ENCODE data around the gene ANKS1B.

ANKS1B gene

DNA sequence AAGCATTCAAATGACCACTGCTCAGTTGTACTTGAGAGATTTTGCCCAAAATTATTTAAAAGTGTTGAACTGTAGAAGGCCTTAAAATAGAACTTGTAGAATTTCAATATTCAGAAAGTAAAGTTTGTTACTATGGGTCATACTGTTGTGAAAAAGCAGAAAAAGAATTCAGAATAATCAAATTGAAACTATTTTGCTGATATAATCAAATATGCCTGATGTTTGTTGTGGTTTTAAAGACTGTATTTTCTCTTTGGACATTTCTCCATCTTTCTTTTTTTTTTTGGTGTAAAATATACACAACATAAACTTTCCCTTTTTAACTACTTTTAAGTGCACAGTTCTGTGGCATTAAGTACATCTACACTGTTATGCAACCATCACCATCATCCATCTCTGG, 964.9 kb downstream of the ANKS1B start:
- H2AFZ ChIP-seq (ENCODE audit: low read depth, low read length), result no peak overlapping the region

GRCh38 chr12:99017971-99018370, 966.8 kb downstream of the ANKS1B start:
- Histone ChIP-seq H3K36me3 (ENCODE audit: insufficient read depth, low read length) (no peaks in the 10 kb centered on the region), H3K9me3 (ENCODE audit: low read length) (peaks cover 6% of the 10 kb centered on the region), H2AFZ (ENCODE audit: low read depth, low read length) (no peak overlapping the region), H3K4me3 (ENCODE audit: low read length) (no peak overlapping the region), H3K4me1 (ENCODE audit: insufficient read depth, low read length) (no peaks in the 10 kb centered on the region), H3K27me3 (ENCODE audit: insufficient read depth, low read length) (no peaks in the 10 kb centered on the region)

More for the DNA sequence above, 964.9 kb downstream of the ANKS1B start:
- Histone ChIP-seq H3K27me3 (ENCODE audit: insufficient read depth, low read length) (no peaks in the 10 kb centered on the region), H3K4me1 (ENCODE audit: insufficient read depth, low read length) (no peaks in the 10 kb centered on the region), H3K4me3 (ENCODE audit: low read length) (no peak overlapping the region), H3K36me3 (ENCODE audit: insufficient read depth, low read length) (no peaks in the 10 kb centered on the region), H3K9me3 (ENCODE audit: low read length) (peaks cover 6% of the 10 kb centered on the region)

GRCh38 chr12:99009654-99010296, 975.0 kb downstream of the ANKS1B start:
- H2AFZ ChIP-seq (ENCODE audit: low read depth, low read length), result no peak overlapping the region
- H3K36me3 ChIP-seq (ENCODE audit: insufficient read depth, low read length), result no peaks in the 10 kb centered on the region
- H3K9me3 ChIP-seq (ENCODE audit: low read length), result no peaks in the 10 kb centered on the region
- peaks cover 14% of the 10 kb centered on the region for H3K4me1 ChIP-seq (ENCODE audit: insufficient read depth, low read length)
- H3K4me3 ChIP-seq (ENCODE audit: low read length), result no peak overlapping the region
- H3K27me3 ChIP-seq (ENCODE audit: insufficient read depth, low read length), result no peaks in the 10 kb centered on the region

- H3K9me3 ChIP-seq (ENCODE audit: low read length), result no peaks in the 10 kb centered on the region
- H3K27me3 ChIP-seq (ENCODE audit: insufficient read depth, low read length), result no peaks in the 10 kb centered on the region
- no peak overlapping the region for H3K4me3 ChIP-seq (ENCODE audit: low read length)
- H2AFZ ChIP-seq (ENCODE audit: low read depth, low read length), result no peak overlapping the region
- H3K36me3 ChIP-seq (ENCODE audit: insufficient read depth, low read length), result no peaks in the 10 kb centered on the region
- peaks cover 14% of the 10 kb centered on the region for H3K4me1 ChIP-seq (ENCODE audit: insufficient read depth, low read length)
These were observed 979.1 kb downstream of the ANKS1B start for GRCh38 chr12:99005601-99006000.

- no peak overlapping the region for H2AFZ ChIP-seq (ENCODE audit: low read depth, low read length)
- peaks cover 14% of the 10 kb centered on the region for H3K4me1 ChIP-seq (ENCODE audit: insufficient read depth, low read length)
- H3K36me3 ChIP-seq (ENCODE audit: insufficient read depth, low read length), result no peaks in the 10 kb centered on the region
- no peaks in the 10 kb centered on the region for H3K9me3 ChIP-seq (ENCODE audit: low read length)
- no peaks in the 10 kb centered on the region for H3K27me3 ChIP-seq (ENCODE audit: insufficient read depth, low read length)
- H3K4me3 ChIP-seq (ENCODE audit: low read length), result no peak overlapping the region
These were observed 979.8 kb downstream of the ANKS1B start for GRCh38 chr12:99004799-99005466.

- H3K4me3 ChIP-seq (ENCODE audit: low read length), result no peak overlapping the region
- H3K4me1 ChIP-seq (ENCODE audit: insufficient read depth, low read length), result peaks cover 12% of the 10 kb centered on the region
- H3K27me3 ChIP-seq (ENCODE audit: insufficient read depth, low read length), result no peaks in the 10 kb centered on the region
- H3K9me3 ChIP-seq (ENCODE audit: low read length), result no peaks in the 10 kb centered on the region
- H2AFZ ChIP-seq (ENCODE audit: low read depth, low read length), result no peak overlapping the region
- H3K36me3 ChIP-seq (ENCODE audit: insufficient read depth, low read length), result no peaks in the 10 kb centered on the region
These were observed 982.0 kb downstream of the ANKS1B start for GRCh38 chr12:99002731-99003130.

GRCh38 chr12:99002156-99002555, 982.6 kb downstream of the ANKS1B start:
- H2AFZ ChIP-seq (ENCODE audit: low read depth, low read length), result no peak overlapping the region

GRCh38 chr12:98999559-98999958, 985.2 kb downstream of the ANKS1B start:
- peaks cover 5% of the 10 kb centered on the region for H3K4me1 ChIP-seq (ENCODE audit: insufficient read depth, low read length)
- no peak overlapping the region for H3K4me3 ChIP-seq (ENCODE audit: low read length)
- no peak overlapping the region for H2AFZ ChIP-seq (ENCODE audit: low read depth, low read length)
- H3K27me3 ChIP-seq (ENCODE audit: insufficient read depth, low read length), result no peaks in the 10 kb centered on the region
- H3K36me3 ChIP-seq (ENCODE audit: insufficient read depth, low read length), result no peaks in the 10 kb centered on the region
- no peaks in the 10 kb centered on the region for H3K9me3 ChIP-seq (ENCODE audit: low read length)

More at GRCh38 chr12:99002156-99002555, 982.6 kb downstream of the ANKS1B start:
- H3K9me3 ChIP-seq (ENCODE audit: low read length), result no peaks in the 10 kb centered on the region
- H3K4me3 ChIP-seq (ENCODE audit: low read length), result no peak overlapping the region
- no peaks in the 10 kb centered on the region for H3K36me3 ChIP-seq (ENCODE audit: insufficient read depth, low read length)
- no peaks in the 10 kb centered on the region for H3K27me3 ChIP-seq (ENCODE audit: insufficient read depth, low read length)
- H3K4me1 ChIP-seq (ENCODE audit: insufficient read depth, low read length), result peaks cover 12% of the 10 kb centered on the region

DNA sequence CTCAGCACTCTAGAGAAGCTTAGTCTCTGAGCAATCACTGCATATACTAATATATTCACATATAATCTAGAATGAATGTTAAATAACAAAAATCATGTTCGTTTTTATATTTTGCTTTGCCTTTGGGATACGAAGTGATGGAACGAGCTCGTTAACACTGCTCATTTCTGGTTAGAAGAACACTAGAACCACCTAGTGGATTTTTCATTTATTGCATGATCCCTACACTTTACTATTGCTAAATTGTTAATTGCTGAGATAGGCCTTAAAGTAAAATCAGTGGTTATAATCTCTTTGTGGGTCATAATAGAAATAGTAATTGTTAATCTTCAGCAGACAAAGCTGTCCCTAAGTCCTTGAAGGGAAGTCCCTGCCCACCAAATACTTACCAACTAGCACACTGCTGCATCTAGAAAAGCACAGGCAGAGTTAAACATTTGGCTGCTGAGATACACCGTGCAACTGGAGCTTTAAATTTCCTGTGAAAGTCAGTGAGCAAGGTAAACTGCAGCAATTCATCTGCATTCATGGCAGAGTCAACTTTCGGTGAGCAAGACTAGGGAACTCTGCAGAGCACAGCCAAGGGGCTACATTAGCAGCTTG, 985.9 kb downstream of the ANKS1B start:
- H3K27me3 ChIP-seq (ENCODE audit: insufficient read depth, low read length), result no peaks in the 10 kb centered on the region
- H3K36me3 ChIP-seq (ENCODE audit: insufficient read depth, low read length), result no peaks in the 10 kb centered on the region
- H3K9me3 ChIP-seq (ENCODE audit: low read length), result no peaks in the 10 kb centered on the region
- no peak overlapping the region for H2AFZ ChIP-seq (ENCODE audit: low read depth, low read length)
- H3K4me3 ChIP-seq (ENCODE audit: low read length), result no peak overlapping the region
- H3K4me1 ChIP-seq (ENCODE audit: insufficient read depth, low read length), result peaks cover 5% of the 10 kb centered on the region

DNA sequence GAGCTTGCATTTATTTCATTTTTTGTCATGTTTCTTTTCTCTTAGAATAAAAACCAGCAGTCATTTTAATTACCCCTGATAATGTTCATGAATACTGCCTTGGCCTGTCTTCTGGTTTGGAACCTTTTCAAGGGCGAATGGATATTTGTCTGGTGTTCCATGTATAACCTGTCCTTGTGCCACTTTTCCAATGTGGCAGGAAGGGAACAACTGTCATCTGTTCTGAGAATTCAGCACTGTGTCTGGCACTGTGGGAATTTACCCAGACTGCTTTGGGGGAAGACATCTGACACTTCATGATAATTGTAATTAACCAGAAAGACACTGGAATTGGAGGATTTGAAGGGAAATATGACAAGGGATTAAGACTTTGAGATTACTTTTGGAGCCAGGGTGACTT, 986.8 kb downstream of the ANKS1B start:
- no peak overlapping the region for H3K4me3 ChIP-seq (ENCODE audit: low read length)
- no peak overlapping the region for H2AFZ ChIP-seq (ENCODE audit: low read depth, low read length)
- no peaks in the 10 kb centered on the region for H3K9me3 ChIP-seq (ENCODE audit: low read length)
- H3K4me1 ChIP-seq (ENCODE audit: insufficient read depth, low read length), result peaks cover 5% of the 10 kb centered on the region
- no peaks in the 10 kb centered on the region for H3K27me3 ChIP-seq (ENCODE audit: insufficient read depth, low read length)
- H3K36me3 ChIP-seq (ENCODE audit: insufficient read depth, low read length), result no peaks in the 10 kb centered on the region

DNA sequence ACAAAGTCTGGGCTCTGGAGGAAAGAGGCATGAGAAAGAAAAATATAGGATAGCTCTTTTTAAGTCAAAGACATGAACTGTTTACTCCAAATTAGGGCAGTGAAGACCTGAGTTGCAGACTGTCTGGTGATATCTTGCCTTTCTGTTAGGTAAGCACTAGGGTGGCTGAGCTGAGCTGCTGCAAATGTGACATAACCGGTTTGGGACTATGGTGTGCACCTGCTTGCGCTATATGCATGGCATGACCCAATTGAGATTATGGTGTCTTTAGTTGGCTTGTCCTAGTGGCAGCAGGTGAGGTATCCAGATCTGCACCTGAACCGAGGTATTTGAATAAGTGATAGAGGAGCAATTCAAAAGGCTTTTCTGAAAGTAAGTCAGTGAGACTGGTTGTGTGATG, 994.1 kb downstream of the ANKS1B start:
- no peaks in the 10 kb centered on the region for H3K27me3 ChIP-seq (ENCODE audit: insufficient read depth, low read length)
- no peaks in the 10 kb centered on the region for H3K4me1 ChIP-seq (ENCODE audit: insufficient read depth, low read length)
- no peaks in the 10 kb centered on the region for H3K9me3 ChIP-seq (ENCODE audit: low read length)
- H2AFZ ChIP-seq (ENCODE audit: low read depth, low read length), result no peak overlapping the region
- no peaks in the 10 kb centered on the region for H3K36me3 ChIP-seq (ENCODE audit: insufficient read depth, low read length)
- H3K4me3 ChIP-seq (ENCODE audit: low read length), result no peak overlapping the region

DNA sequence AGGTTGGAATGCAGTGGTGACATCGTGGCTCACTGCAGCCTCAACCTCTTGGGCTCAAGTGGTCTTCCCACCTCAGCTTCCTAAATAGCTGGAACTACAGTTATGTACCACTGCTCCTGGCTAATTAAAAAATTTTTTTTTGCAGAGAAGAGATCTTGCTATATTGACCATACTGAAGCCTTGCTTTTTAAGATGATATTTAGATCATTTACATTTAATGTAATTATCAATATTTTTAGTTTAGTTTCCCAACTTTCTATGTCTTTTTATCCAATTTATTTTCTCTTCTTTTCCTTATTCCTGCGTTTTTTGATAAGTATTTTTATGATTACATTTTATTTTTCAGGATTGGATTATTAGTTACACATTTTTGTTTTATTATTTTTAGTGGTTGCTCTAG, 999.6 kb downstream of the ANKS1B start:
- H3K9me3 ChIP-seq (ENCODE audit: low read length), result no peaks in the 10 kb centered on the region
- no peaks in the 10 kb centered on the region for H3K4me1 ChIP-seq (ENCODE audit: insufficient read depth, low read length)
- H2AFZ ChIP-seq (ENCODE audit: low read depth, low read length), result no peak overlapping the region
- H3K4me3 ChIP-seq (ENCODE audit: low read length), result no peak overlapping the region
- H3K36me3 ChIP-seq (ENCODE audit: insufficient read depth, low read length), result no peaks in the 10 kb centered on the region
- no peaks in the 10 kb centered on the region for H3K27me3 ChIP-seq (ENCODE audit: insufficient read depth, low read length)

- H3K27me3 ChIP-seq (ENCODE audit: insufficient read depth, low read length), result no peaks in the 10 kb centered on the region
- H3K36me3 ChIP-seq (ENCODE audit: insufficient read depth, low read length), result no peaks in the 10 kb centered on the region
- H3K4me3 ChIP-seq (ENCODE audit: low read length), result no peak overlapping the region
- H3K9me3 ChIP-seq (ENCODE audit: low read length), result no peaks in the 10 kb centered on the region
- H3K4me1 ChIP-seq (ENCODE audit: insufficient read depth, low read length), result no peaks in the 10 kb centered on the region
- H2AFZ ChIP-seq (ENCODE audit: low read depth, low read length), result no peak overlapping the region
These were observed 1001.1 kb downstream of the ANKS1B start for GRCh38 chr12:98983647-98984046.

Data from neuron (in vitro differentiated cells).